SU-DHL-6 (cell line): ENCODE data around the gene DET1.

Experiments
- H2AFZ ChIP-seq: fragments of 200-600 bp; sonication (generic); 2 replicates; pipeline ENCODE4 v1.6.1; 2014; ENCODE audit warnings: low read depth, mild to moderate bottlenecking, moderate library complexity, mixed read lengths, antibody characterized with exemption, low read length; ENCODE audit not compliant: severe bottlenecking
- H3F3A ChIP-seq: fragments of 200-600 bp; shearing (Covaris generic); 2 replicates; pipeline ENCODE4 v1.6.0; 2016; ENCODE audit warnings: antibody characterized with exemption, mild to moderate bottlenecking; ENCODE audit not compliant: insufficient read depth
- H3K27ac ChIP-seq: fragments of 200-600 bp; sonication (generic); 2 replicates; pipeline ENCODE4 v1.5.1; 2016; ENCODE audit warnings: low read depth, mild to moderate bottlenecking, low read length, moderate library complexity, mixed read lengths
- H3K27me3 ChIP-seq: fragments of 200-600 bp; sonication (generic), shearing (Covaris generic); 2 replicates; pipeline ENCODE4 v1.6.0; 2014; ENCODE audit warnings: mild to moderate bottlenecking, low read length
- H3K36me3 ChIP-seq: fragments of 200-600 bp; sonication (generic); 2 replicates; pipeline ENCODE4 v1.6.1; 2014; ENCODE audit warnings: mild to moderate bottlenecking, low read length, mixed read lengths
- H3K4me2 ChIP-seq: fragments of 300-600, 200-600 bp; shearing (Covaris generic), sonication (generic); 2 replicates; pipeline ENCODE4 v1.6.0; 2014; ENCODE audit warnings: low read length, low read depth, mild to moderate bottlenecking; ENCODE audit not compliant: poor library complexity, severe bottlenecking
- H3K4me3 ChIP-seq: fragments of 200-600 bp; sonication (generic); 2 replicates; pipeline ENCODE4 v1.5.1; 2014; ENCODE audit warnings: antibody characterized with exemption, low read length, mild to moderate bottlenecking, mixed read lengths; ENCODE audit not compliant: insufficient read depth, poor library complexity, severe bottlenecking
- H3K79me2 ChIP-seq: fragments of 200-600 bp; sonication (generic); 2 replicates; pipeline ENCODE4 v1.6.1; 2014; ENCODE audit warnings: mild to moderate bottlenecking, low read length, moderate library complexity; ENCODE audit not compliant: insufficient read depth
- H3K9ac ChIP-seq: fragments of 200-600 bp; sonication (generic); 2 replicates; pipeline ENCODE4 v1.7.0; 2014; ENCODE audit warnings: mild to moderate bottlenecking, low read length
- H3K9me2 ChIP-seq: fragments of 200-600 bp; sonication (generic); replicated peaks from 2 replicates; pipeline ENCODE4 v1.6.1; 2014; ENCODE audit warnings: low read length; ENCODE audit not compliant: insufficient read depth
- H3K9me3 ChIP-seq: fragments of 200-600 bp; sonication (generic); 2 replicates; pipeline ENCODE4 v1.6.1; 2014; ENCODE audit warnings: low read length, mixed read lengths; ENCODE audit not compliant: insufficient read depth
- H4K20me1 ChIP-seq: fragments of 200-600 bp; sonication (generic); 2 replicates; pipeline ENCODE4 v1.6.1; 2014; ENCODE audit warnings: low read depth, mild to moderate bottlenecking, antibody characterized with exemption, low read length, moderate library complexity, mixed read lengths
- EZH2phosphoT487 ChIP-seq: fragments of 200-600 bp; sonication (generic), shearing (Covaris generic); conservative IDR thresholded peaks from 2 replicates; pipeline ENCODE4 v1.6.1; 2018; ENCODE audit warnings: mild to moderate bottlenecking, antibody characterized with exemption, low read length, moderate library complexity, mixed read lengths
- TF ChIP-seq, protein P1 (sequence below): fragments of 200-600 bp; sonication (generic); IDR thresholded peaks from one replicate; pipeline ENCODE4 v1.5.1; 2017; ENCODE audit warnings: antibody characterized with exemption, mild to moderate bottlenecking, low read length, moderate library complexity; ENCODE audit not compliant: insufficient read depth, poor library complexity, severe bottlenecking

DET1 gene

DNA sequence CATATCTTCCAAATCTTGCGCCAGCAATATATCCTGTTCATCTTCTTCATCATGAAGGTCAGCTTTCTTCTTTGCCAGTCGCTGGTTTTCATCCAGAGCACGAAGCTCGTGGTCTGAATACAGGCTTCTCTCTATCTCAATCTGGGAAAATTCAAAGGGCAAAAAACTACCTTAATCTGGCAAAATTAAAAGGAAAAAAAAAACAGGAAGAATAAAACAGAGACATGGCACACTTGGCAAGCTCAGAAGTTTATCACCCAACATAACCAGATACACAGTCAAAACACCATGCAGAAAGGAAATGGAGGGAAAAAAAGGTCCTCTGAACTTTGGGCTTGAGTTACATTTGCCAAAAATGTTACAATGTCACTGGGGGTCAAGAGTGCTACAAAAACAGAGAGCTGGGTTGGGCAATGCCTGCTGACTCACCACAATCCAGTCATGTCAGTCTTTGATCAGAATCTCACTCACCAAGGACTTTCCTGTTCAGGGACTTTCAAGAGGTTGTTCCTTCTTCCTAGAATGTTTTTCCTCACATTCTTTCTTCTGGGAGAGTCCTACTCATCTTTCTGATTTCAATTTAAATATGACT is 80.8 kb downstream of the DET1 start:
- TF ChIP-seq EZH2phosphoT487, result no peak
- TF ChIP-seq, protein P1, sequence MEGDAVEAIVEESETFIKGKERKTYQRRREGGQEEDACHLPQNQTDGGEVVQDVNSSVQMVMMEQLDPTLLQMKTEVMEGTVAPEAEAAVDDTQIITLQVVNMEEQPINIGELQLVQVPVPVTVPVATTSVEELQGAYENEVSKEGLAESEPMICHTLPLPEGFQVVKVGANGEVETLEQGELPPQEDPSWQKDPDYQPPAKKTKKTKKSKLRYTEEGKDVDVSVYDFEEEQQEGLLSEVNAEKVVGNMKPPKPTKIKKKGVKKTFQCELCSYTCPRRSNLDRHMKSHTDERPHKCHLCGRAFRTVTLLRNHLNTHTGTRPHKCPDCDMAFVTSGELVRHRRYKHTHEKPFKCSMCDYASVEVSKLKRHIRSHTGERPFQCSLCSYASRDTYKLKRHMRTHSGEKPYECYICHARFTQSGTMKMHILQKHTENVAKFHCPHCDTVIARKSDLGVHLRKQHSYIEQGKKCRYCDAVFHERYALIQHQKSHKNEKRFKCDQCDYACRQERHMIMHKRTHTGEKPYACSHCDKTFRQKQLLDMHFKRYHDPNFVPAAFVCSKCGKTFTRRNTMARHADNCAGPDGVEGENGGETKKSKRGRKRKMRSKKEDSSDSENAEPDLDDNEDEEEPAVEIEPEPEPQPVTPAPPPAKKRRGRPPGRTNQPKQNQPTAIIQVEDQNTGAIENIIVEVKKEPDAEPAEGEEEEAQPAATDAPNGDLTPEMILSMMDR, result no peak
- Histone ChIP-seq H3K4me3 (peak overlapping the region; percentile 84), H4K20me1 (no peaks in the 10 kb centered on the region), H3K9me3 (no peaks in the 10 kb centered on the region), H3K27ac (no peak overlapping the region), H3K27me3 (no peaks in the 10 kb centered on the region), H3K9ac (peak overlapping the region; percentile 83; the same call in 1 of the 2 replicates), H3K79me2 (peaks cover 42% of the 10 kb centered on the region), H2AFZ (no peak overlapping the region), H3K4me2 (peak overlapping the region; percentile 96), H3F3A (peaks cover 3% of the 10 kb centered on the region; the same call in 1 of the 2 replicates), H3K9me2 (no peaks in the 10 kb centered on the region), H3K36me3 (peaks cover 17% of the 10 kb centered on the region)

DNA sequence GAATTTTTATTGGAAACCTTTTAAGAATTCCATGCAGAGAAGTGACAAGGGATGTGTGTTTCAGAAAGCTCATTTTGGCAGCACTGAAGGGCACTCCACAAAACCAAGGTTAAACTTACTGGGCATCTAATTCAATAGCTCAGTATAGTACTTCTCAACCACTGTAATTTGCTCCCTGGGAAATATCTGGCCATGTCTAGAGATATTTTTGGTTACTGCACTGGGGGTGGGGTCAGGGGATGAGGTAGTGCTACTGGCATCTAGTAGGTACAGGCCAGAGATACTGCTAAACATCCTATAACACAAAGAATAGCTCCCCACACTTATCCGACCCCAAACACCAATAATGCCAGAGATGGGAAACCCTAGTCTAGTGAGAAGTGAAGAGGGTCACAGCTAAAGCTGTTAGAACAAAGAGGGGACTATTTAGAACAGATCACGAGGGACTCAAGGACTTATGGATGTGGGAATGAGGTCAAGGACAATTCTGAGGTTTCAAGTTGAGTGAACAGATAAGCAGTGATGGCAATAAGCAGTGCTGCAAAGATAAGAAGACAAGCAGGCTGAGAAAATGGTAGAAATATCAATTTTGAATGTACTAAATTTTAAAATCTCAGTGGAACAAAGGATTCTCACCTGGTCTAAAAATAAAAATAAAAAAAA is 82.5 kb downstream of the DET1 start:
- H3K4me2 ChIP-seq, result no peak overlapping the region
- H2AFZ ChIP-seq, result no peak overlapping the region
- no peaks in the 10 kb centered on the region for H3K27me3 ChIP-seq
- H3K27ac ChIP-seq, result no peak overlapping the region
- no peaks in the 10 kb centered on the region for H3K9me3 ChIP-seq
- H3K4me3 ChIP-seq, result no peak overlapping the region
- H4K20me1 ChIP-seq, result no peaks in the 10 kb centered on the region
- TF ChIP-seq, protein P1, result no peak
- TF ChIP-seq EZH2phosphoT487, result no peak
- H3F3A ChIP-seq, result peaks cover 3% of the 10 kb centered on the region; the same call in 1 of the 2 replicates
- H3K36me3 ChIP-seq, result peaks cover 20% of the 10 kb centered on the region
- peaks cover 33% of the 10 kb centered on the region for H3K79me2 ChIP-seq
- H3K9me2 ChIP-seq, result no peaks in the 10 kb centered on the region
- no peak overlapping the region for H3K9ac ChIP-seq
